GM12878 (cell line): ENCODE measurements around the gene PCDHGC4. TPM values are rescaled to one million over a fixed set of nuclear protein-coding genes. Genes with fewer than 3 reads are reported as not detected.

Experiments used
- BMI1 ChIP-seq: fragments of 450-650 bp; IDR thresholded peaks from 2 replicates; pipeline ENCODE4 v1.6.1; 2016; ENCODE audit warnings: mild to moderate bottlenecking, moderate library complexity, borderline replicate concordance
- CBFB ChIP-seq: IDR thresholded peaks from 2 replicates; pipeline ENCODE4 v1.6.1; 2016; ENCODE audit warnings: antibody characterized with exemption, low read depth
- CHD2 ChIP-seq: IDR thresholded peaks from 2 replicates; pipeline ENCODE4 v1.6.1; 2011; ENCODE audit warnings: low read depth, low read length, improper control_type of control experiment, borderline replicate concordance
- EED ChIP-seq: sonication (generic); IDR thresholded peaks from 2 replicates; pipeline ENCODE4 v1.6.1; 2016; ENCODE audit warnings: antibody characterized with exemption, low read depth
- EGR1 ChIP-seq, 2 experiments: IDR thresholded peaks; 1 replicate in 1 of 2; 2 replicates in 1 of 2; pipeline ENCODE4 v1.6.1; 2011 to 2012; ENCODE audit warnings: low read depth in 2 of 2, low read length in 2 of 2, borderline replicate concordance in 1 of 2, mild to moderate bottlenecking in 1 of 2, moderate library complexity in 1 of 2
- FOXM1 ChIP-seq: IDR thresholded peaks from 2 replicates; pipeline ENCODE4 v1.6.1; 2012; ENCODE audit warnings: low read depth, mild to moderate bottlenecking, inconsistent platforms, low read length, moderate library complexity
- GATAD2B ChIP-seq: fragments of 450-650 bp; conservative IDR thresholded peaks from 2 replicates; pipeline ENCODE4 v1.6.1; 2017; ENCODE audit warnings: low read depth, mild to moderate bottlenecking, moderate library complexity
- IRF3 ChIP-seq: fragments of 450-650 bp; IDR thresholded peaks from 2 replicates; pipeline ENCODE4 v1.6.1; 2014; ENCODE audit warnings: mild to moderate bottlenecking
- MXI1 ChIP-seq: fragments of 150-350 bp; IDR thresholded peaks from 2 replicates; pipeline ENCODE4 v1.6.1; 2011; ENCODE audit warnings: low read depth, mild to moderate bottlenecking, inconsistent platforms, low read length, improper control_type of control experiment
- MYC ChIP-seq: IDR thresholded peaks from 2 replicates; pipeline ENCODE4 v1.6.1; 2011; ENCODE audit warnings: mild to moderate bottlenecking, low read length, moderate library complexity, inconsistent platforms; ENCODE audit not compliant: insufficient read depth, insufficient replicate concordance, insufficient read length, severe bottlenecking
- NR2C2 ChIP-seq: IDR thresholded peaks from 2 replicates; pipeline ENCODE4 v1.6.1; 2011; ENCODE audit warnings: borderline replicate concordance, low read depth; ENCODE audit not compliant: control insufficient read depth, insufficient read length
- PAX5 ChIP-seq: IDR thresholded peaks from 2 replicates; pipeline ENCODE4 v1.6.1; 2011; ENCODE audit warnings: low read depth, low read length, borderline replicate concordance
- PAX8 ChIP-seq: fragments of 450-650 bp; IDR thresholded peaks from 2 replicates; pipeline ENCODE4 v1.6.1; 2017; ENCODE audit warnings: mild to moderate bottlenecking, moderate library complexity
- POLR2AphosphoS2 ChIP-seq: IDR thresholded peaks from 2 replicates; pipeline ENCODE4 v1.6.1; 2011; ENCODE audit warnings: low read depth, mild to moderate bottlenecking, low read length, improper control_type of control experiment, moderate library complexity
- RBBP5 ChIP-seq: fragments of 200-600 bp; sonication (generic); conservative IDR thresholded peaks from 2 replicates; pipeline ENCODE4 v1.6.1; 2016
- SMAD5 ChIP-seq: IDR thresholded peaks from 2 replicates; pipeline ENCODE4 v1.6.1; 2016; ENCODE audit warnings: antibody characterized with exemption, low read depth
- SMARCA5 ChIP-seq: fragments of 450-650 bp; IDR thresholded peaks from 2 replicates; pipeline ENCODE4 v1.6.1; 2017; ENCODE audit warnings: mild to moderate bottlenecking
- STAT1 ChIP-seq: fragments of 450-650 bp; conservative IDR thresholded peaks from 2 replicates; pipeline ENCODE4 v1.6.1; 2014; ENCODE audit warnings: antibody characterized with exemption, mild to moderate bottlenecking
- SUZ12 ChIP-seq: fragments of 200-600 bp; sonication (generic); IDR thresholded peaks from one replicate; pipeline ENCODE4 v1.6.1; 2018; ENCODE audit warnings: antibody characterized with exemption, mild to moderate bottlenecking; ENCODE audit not compliant: unreplicated experiment
- TBL1XR1 ChIP-seq: IDR thresholded peaks from 2 replicates; pipeline ENCODE4 v1.6.1; 2012; ENCODE audit warnings: low read depth, low read length, improper control_type of control experiment
- ZNF207 ChIP-seq: fragments of 450-650 bp; IDR thresholded peaks from 2 replicates; pipeline ENCODE4 v1.6.1; 2014; ENCODE audit warnings: antibody characterized with exemption, mild to moderate bottlenecking, borderline replicate concordance
- ZNF24 ChIP-seq: fragments of 450-650 bp; IDR thresholded peaks from 2 replicates; pipeline ENCODE4 v1.6.1; 2017; ENCODE audit warnings: antibody characterized with exemption, mild to moderate bottlenecking
- ZZZ3 ChIP-seq: IDR thresholded peaks from 2 replicates; pipeline ENCODE4 v1.6.1; 2011; ENCODE audit warnings: low read depth; ENCODE audit not compliant: control insufficient read depth, insufficient read length
- polyA plus RNA-seq, 11 experiments: library from polyadenylated mRNA; depleted of rRNA in 4 of 11; unstranded in 6 of 11; stranded (reverse) in 5 of 11; fragments of >200 nt; fragmentation: Nextera tagmentation in 4 of 11; fragmentation: Illumina TruSeq in 1 of 11; extraction: Ambion mirVana in 4 of 11; extraction: Trizol in 1 of 11; gene quantifications; 1 replicate in 1 of 11; 2 replicates in 10 of 11; pipeline versions ENCODE4 v1.2.1 to v1.2.3, GENCODE V29; 2011 to 2016; ENCODE audit warnings: inconsistent platforms in 2 of 11, missing spikeins in 2 of 11, low read depth in 1 of 11
- total RNA-seq, 4 experiments: library from RNA; depleted of rRNA in 3 of 4; stranded (reverse); fragments of >200 nt in 3 of 4; fragmentation: Illumina TruSeq in 1 of 4; extraction: Trizol in 1 of 4; gene quantifications; 2 replicates each; pipeline versions ENCODE4 v1.2.1 to v1.2.3, GENCODE V29; 2013 to 2021
- TF ChIP-seq, protein P1 (sequence below): IDR thresholded peaks from 2 replicates; pipeline ENCODE4 v1.6.1; 2011; ENCODE audit warnings: borderline replicate concordance, low read depth, mild to moderate bottlenecking, moderate library complexity, mixed read lengths, low read length; ENCODE audit not compliant: insufficient read depth; ENCODE audit errors: extremely low read length
- TF ChIP-seq, protein P2 (sequence below): fragments of 450-650 bp; IDR thresholded peaks from 2 replicates; pipeline ENCODE4 v1.6.1; 2017; ENCODE audit warnings: mild to moderate bottlenecking, low read depth, inconsistent platforms; ENCODE audit not compliant: poor library complexity, severe bottlenecking
- TF ChIP-seq, protein P3 (sequence below): IDR thresholded peaks from 2 replicates; pipeline ENCODE4 v1.6.1; 2012; ENCODE audit warnings: low read depth, low read length, improper control_type of control experiment

Gene PCDHGC4
- total and polyA plus RNA-seq, 10 of the 15 experiments (the other 5 are each of a cell fraction or from before 2014, with no cell fraction given) = 0.04 to 1.2 (median 0.52) TPM

GRCh38 chr5:141513627-141514329, 28.9 kb downstream of the PCDHGC4 start (continued):
- TF ChIP-seq ZNF24 (no peak), GATAD2B (0 out of 2 replicates have a peak, but pooled peaks have one; percentile 49), CBFB (peak; percentile 36), SMARCA5 (0 out of 2 replicates have a peak, but pooled peaks have one; percentile 20), PAX5 (no peak), FOXM1 (no peak), BMI1 (peak; percentile 96), EED (peak; percentile 59; the same call in 1 of the 2 replicates), POLR2AphosphoS2 (no peak), SMAD5 (no peak), MYC (no peak), RBBP5 (no peak), NR2C2 (no peak), CHD2 (peak; percentile 55; the same call in 1 of the 2 replicates), PAX8 (no peak), TBL1XR1 (no peak), MXI1 (peak; percentile 25; the same call in 1 of the 2 replicates), SUZ12 (no peak), IRF3 (no peak), EGR1 (IDR thresholded peaks at IDR 0.05; ENCODE audit: borderline replicate concordance in 1 of 2, low read depth in 2 of 2, low read length in 2 of 2) (peak in 1 of 2 experiments; percentile 95; a peak in 2 of 3 replicates), ZZZ3 (no peak), ZNF207 (no peak), STAT1 (no peak)
- TF ChIP-seq, protein P1, sequence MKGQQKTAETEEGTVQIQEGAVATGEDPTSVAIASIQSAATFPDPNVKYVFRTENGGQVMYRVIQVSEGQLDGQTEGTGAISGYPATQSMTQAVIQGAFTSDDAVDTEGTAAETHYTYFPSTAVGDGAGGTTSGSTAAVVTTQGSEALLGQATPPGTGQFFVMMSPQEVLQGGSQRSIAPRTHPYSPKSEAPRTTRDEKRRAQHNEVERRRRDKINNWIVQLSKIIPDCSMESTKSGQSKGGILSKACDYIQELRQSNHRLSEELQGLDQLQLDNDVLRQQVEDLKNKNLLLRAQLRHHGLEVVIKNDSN = no peak
- TF ChIP-seq, protein P2, sequence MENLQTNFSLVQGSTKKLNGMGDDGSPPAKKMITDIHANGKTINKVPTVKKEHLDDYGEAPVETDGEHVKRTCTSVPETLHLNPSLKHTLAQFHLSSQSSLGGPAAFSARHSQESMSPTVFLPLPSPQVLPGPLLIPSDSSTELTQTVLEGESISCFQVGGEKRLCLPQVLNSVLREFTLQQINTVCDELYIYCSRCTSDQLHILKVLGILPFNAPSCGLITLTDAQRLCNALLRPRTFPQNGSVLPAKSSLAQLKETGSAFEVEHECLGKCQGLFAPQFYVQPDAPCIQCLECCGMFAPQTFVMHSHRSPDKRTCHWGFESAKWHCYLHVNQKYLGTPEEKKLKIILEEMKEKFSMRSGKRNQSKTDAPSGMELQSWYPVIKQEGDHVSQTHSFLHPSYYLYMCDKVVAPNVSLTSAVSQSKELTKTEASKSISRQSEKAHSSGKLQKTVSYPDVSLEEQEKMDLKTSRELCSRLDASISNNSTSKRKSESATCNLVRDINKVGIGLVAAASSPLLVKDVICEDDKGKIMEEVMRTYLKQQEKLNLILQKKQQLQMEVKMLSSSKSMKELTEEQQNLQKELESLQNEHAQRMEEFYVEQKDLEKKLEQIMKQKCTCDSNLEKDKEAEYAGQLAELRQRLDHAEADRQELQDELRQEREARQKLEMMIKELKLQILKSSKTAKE = peak; percentile 67
- TF ChIP-seq, protein P3, sequence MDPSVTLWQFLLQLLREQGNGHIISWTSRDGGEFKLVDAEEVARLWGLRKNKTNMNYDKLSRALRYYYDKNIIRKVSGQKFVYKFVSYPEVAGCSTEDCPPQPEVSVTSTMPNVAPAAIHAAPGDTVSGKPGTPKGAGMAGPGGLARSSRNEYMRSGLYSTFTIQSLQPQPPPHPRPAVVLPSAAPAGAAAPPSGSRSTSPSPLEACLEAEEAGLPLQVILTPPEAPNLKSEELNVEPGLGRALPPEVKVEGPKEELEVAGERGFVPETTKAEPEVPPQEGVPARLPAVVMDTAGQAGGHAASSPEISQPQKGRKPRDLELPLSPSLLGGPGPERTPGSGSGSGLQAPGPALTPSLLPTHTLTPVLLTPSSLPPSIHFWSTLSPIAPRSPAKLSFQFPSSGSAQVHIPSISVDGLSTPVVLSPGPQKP = no peak
